Large intestine (tissue), 3 donors: ENCODE measurements around the gene OLFML2B. TPM values are rescaled to one million over a fixed set of nuclear protein-coding genes. Genes with fewer than 3 reads are reported as not detected.
"Not testable (repeated sequence)": the region's sequence is repeated elsewhere in the genome, so short reads cannot be mapped to it uniquely, and the experiment has no call there.

Experiments used
- DNase-seq, 2 donors: peaks; one replicate each; pipeline versions ENCODE4 v3.0.0 to v3.0.0-alpha.2; 2013
- H3K27ac ChIP-seq: one replicate; pipeline ENCODE4 v1.5.1; 2013; ENCODE audit warnings: low read length
- H3K27me3 ChIP-seq: 2 replicates; pipeline ENCODE4 v1.6.1; 2013; ENCODE audit warnings: low read length; ENCODE audit not compliant: control insufficient read depth, insufficient read depth
- H3K36me3 ChIP-seq: 2 replicates; pipeline ENCODE4 v1.6.1; 2013; ENCODE audit warnings: low read length; ENCODE audit not compliant: control insufficient read depth, insufficient read depth
- H3K4me1 ChIP-seq: one replicate; pipeline ENCODE4 v1.6.1; 2013; ENCODE audit warnings: low read length; ENCODE audit not compliant: control insufficient read depth, insufficient read depth
- H3K4me3 ChIP-seq: one replicate; pipeline ENCODE4 v1.5.1; 2013; ENCODE audit warnings: low read length
- H3K9me3 ChIP-seq: one replicate; pipeline ENCODE4 v1.6.1; 2013; ENCODE audit warnings: mild to moderate bottlenecking, low read depth, low read length, moderate library complexity; ENCODE audit not compliant: control insufficient read depth
- WGBS: methylation state at CpG from one replicate; pipeline ENCODE4 v1.1.5; 2013; ENCODE audit warnings: low lambda C conversion rate; ENCODE audit not compliant: insufficient coverage; 5-methylcytosine and 5-hydroxymethylcytosine counted together
- polyA plus RNA-seq: library from polyadenylated mRNA; unstranded; fragments of 120-200 nt; gene quantifications from one replicate; pipeline ENCODE4 v1.2.1, GENCODE V29; 2013

Gene OLFML2B
- polyA plus RNA-seq, 1 donor, result 20.0 TPM

DNA sequence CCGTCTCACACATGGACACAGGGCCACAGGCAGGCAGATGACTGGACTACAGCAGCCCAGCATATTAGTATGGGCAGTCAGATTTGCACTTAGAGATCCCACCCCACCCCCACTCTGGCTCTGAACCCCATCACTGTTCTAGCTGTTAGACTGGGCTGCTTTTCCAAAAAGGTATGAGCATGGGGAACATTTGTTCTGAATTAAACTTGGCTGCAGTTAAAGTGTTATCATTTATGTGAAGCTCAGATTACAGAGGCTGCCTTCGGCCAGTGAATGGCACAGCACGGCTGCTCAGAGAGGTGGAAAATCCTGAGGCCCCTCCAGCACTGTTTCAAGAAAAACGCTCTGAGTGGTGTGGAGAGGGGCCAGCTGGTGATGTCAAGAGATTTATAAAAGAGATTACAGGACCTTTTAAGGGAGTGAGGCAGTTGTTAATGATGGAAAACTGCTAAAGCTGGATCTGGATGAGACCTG lies 38.9 kb upstream of the OLFML2B start:
- no peaks in the 10 kb centered on the region for H3K27me3 ChIP-seq
- no peak for DNase-seq
- H3K4me1 ChIP-seq, result no peaks in the 10 kb centered on the region
- no peaks in the 10 kb centered on the region for H3K9me3 ChIP-seq
- H3K36me3 ChIP-seq, result no peaks in the 10 kb centered on the region
- H3K4me3 ChIP-seq, result no peak overlapping the region
- no CpG with 5 or more reads among the region's 4 CpGs for WGBS
- no peak overlapping the region for H3K27ac ChIP-seq

DNA sequence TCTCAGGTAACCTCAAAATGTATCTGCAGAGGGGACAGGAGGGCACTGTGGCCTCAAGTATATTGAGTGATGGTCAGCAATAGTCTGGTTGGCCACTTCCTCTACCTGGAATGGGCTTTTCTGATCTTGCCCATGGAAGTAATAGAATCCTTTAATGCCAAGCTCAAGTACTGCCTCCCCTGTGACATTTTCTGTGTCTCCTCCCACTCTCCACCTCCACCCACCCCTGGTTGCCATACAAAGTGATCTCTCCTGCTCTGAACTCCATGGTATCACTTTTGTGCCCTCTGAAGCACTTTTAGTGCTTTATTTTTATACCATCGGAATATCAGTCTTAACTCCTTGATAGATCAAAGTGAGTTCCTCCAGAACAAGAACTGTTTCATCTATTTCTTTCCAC lies 36.6 kb upstream of the OLFML2B start:
- H3K27ac ChIP-seq, result no peak overlapping the region
- H3K27me3 ChIP-seq, result no peaks in the 10 kb centered on the region
- H3K9me3 ChIP-seq, result no peaks in the 10 kb centered on the region
- H3K4me1 ChIP-seq, result no peaks in the 10 kb centered on the region
- no CpG with 5 or more reads among the region's 1 CpG for WGBS
- no peaks in the 10 kb centered on the region for H3K36me3 ChIP-seq
- DNase-seq, result no peak
- H3K4me3 ChIP-seq, result no peak overlapping the region

DNA sequence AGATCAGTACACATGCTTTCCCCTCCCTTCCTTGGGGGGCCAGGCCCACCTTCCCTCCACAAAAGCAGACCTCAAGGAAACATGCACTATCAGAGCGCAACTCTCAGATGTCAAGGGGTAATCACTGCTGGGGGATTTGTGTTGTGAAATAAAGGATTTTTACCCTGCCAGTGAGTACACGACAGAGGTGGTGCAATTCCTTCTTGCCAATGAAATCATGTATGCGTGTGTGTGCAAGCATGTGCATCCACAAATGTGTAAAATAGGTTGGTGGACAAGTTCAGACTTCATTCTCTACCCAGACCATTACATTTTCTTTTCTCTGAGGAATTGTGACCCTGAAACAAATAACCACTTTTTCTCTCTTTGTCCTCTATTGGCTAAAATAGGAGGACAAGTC lies 36.1 kb upstream of the OLFML2B start:
- Histone ChIP-seq H3K27me3 (no peaks in the 10 kb centered on the region), H3K36me3 (no peaks in the 10 kb centered on the region), H3K4me1 (no peaks in the 10 kb centered on the region), H3K27ac (no peak overlapping the region), H3K4me3 (no peak overlapping the region), H3K9me3 (no peaks in the 10 kb centered on the region)
- no peak for DNase-seq
- WGBS, result no CpG with 5 or more reads among the region's 3 CpGs

DNA sequence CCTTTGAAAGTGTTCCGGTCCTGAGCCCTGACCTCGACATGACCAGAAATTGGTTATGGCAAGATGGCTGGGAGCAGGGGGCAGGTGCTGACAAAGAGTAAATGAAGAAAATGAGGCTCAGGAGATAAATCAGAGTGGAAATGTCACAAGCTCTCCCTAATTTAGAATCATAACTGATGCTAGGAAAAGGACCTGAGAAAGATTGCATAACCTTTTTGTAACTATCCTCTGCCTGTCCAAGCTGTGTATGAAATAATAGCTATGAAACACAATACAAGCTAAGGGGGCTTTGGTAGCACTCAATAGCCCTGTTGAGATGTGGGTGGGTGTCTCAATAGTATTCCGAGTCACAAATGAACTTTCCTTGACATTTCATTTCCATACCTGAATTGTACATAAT lies 32.9 kb upstream of the OLFML2B start:
- Histone ChIP-seq H3K9me3 (no peaks in the 10 kb centered on the region), H3K36me3 (no peaks in the 10 kb centered on the region), H3K27me3 (no peaks in the 10 kb centered on the region), H3K27ac (no peak overlapping the region), H3K4me1 (no peaks in the 10 kb centered on the region), H3K4me3 (no peak overlapping the region)
- no peak for DNase-seq
- WGBS, result no CpG with 5 or more reads among the region's 3 CpGs

DNA sequence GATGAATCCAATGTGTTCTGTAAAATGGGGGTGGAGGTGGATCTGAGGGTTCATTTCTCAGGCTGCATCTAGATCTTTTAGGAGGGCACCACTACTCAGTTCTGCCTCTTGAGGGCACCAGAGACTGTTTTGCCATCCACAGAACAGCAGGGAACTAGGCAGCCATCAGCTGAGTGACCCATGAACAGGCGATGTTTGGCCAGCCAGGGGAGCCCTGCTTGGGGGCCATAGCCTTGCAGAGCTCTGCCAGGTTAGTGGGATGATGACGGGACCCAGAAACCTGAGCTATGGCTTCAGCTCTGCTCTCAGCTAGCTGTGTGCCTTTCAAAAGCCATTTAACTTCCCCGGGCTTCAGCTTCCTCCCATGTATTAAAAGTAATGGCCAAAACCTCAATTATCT lies 32.4 kb upstream of the OLFML2B start:
- no peaks in the 10 kb centered on the region for H3K27me3 ChIP-seq
- H3K4me1 ChIP-seq, result no peaks in the 10 kb centered on the region
- WGBS, result no CpG with 5 or more reads among the region's 3 CpGs
- H3K36me3 ChIP-seq, result no peaks in the 10 kb centered on the region
- no peak overlapping the region for H3K4me3 ChIP-seq
- DNase-seq, result peak; percentile 45 to 49
- no peak overlapping the region for H3K27ac ChIP-seq
- no peaks in the 10 kb centered on the region for H3K9me3 ChIP-seq

DNA sequence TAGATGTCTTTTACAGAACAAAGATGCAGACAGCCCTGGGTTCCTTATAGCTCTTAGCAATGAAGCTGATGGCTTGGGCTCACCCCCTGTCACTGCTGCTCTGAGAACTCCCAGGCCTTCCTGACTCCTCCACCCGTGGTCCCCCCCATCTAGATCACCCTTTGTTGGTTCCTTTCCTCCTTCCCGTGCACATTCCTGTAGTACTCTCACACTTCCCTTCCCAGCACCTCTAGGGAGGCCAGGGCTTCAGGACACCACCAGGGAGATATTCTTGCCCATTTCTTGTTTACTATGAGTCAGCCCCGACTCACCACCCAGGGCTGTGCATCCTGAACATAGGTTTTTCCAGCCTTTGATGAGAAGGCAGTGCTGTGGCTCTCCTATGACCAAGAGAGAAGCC lies 31.4 kb upstream of the OLFML2B start:
- no peaks in the 10 kb centered on the region for H3K4me1 ChIP-seq
- H3K27ac ChIP-seq, result no peak overlapping the region
- no peaks in the 10 kb centered on the region for H3K9me3 ChIP-seq
- DNase-seq, result no peak
- H3K4me3 ChIP-seq, result no peak overlapping the region
- no peaks in the 10 kb centered on the region for H3K36me3 ChIP-seq
- H3K27me3 ChIP-seq, result no peaks in the 10 kb centered on the region
- WGBS, result no CpG with 5 or more reads among the region's 3 CpGs

DNA sequence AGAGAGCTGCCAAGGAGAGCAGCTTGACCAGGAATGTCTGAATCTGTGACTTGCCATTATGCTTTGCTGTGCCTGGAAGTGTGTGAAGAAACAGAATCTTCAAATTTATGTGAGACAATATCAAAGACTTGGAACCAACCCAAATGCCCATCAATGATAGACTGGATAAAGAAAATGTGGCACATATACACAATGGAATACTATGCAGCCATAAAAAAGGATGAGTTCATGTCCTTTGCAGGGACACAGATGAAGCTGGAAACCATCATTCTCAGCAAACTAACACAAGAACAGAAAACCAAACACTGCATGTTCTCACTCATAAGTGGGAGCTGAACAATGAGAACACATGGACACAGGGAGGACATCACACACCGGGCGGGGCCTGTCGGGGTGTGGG lies 30.3 kb upstream of the OLFML2B start:
- not testable (repeated sequence) for H3K27ac ChIP-seq

DNA sequence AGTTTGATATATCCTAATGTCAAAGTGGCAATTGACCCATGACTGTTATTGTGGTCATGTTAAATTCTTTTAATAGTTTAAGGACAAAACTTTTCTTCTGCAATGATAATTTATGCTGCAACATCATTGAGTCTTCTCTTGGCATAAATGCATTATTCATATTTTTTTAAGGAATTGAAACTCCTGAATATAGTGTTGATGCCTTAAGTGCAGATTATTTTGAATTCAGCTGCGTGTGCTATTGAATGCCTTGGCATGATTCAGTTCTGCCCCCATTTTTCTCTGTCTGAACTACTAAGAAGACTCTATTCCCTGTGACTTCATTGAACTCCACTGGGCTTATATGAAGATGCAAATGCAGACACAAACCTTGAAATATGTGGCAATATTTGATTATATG lies 23.3 kb upstream of the OLFML2B start:
- DNase-seq, result no peak
- H3K36me3 ChIP-seq, result no peaks in the 10 kb centered on the region
- WGBS, result no CpG with 5 or more reads among the region's 1 CpG
- no peaks in the 10 kb centered on the region for H3K4me1 ChIP-seq
- peaks cover 5% of the 10 kb centered on the region for H3K9me3 ChIP-seq
- peaks cover 2% of the 10 kb centered on the region for H3K27me3 ChIP-seq
- H3K4me3 ChIP-seq, result no peak overlapping the region
- no peak overlapping the region for H3K27ac ChIP-seq

More for the DNA sequence above, 30.3 kb upstream of the OLFML2B start:
- not testable (repeated sequence) for DNase-seq, H3K4me1 ChIP-seq, H3K9me3 ChIP-seq, H3K36me3 ChIP-seq, H3K4me3 ChIP-seq, H3K27me3 ChIP-seq
- WGBS, result no CpG with 5 or more reads among the region's 3 CpGs

DNA sequence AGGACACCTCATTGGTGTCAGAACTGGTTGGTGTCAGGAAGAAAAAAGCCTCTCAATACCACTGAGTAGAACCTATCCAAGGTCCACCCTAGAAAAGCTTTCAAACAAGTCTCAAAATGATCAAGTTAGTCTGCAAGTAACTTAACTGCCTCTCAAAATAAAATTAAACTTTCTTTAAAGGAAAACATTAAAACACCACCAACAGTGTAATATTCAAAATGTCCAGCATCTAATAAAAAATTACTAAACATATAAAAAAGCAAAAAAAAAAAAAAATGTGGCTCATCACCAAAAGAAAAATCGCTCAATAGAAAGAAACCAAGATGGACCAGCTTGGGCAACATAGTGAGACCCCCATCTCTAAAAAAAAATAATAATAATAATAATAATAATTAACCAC lies 18.7 kb upstream of the OLFML2B start:
- Histone ChIP-seq H3K4me1 (no peaks in the 10 kb centered on the region), H3K27me3 (no peaks in the 10 kb centered on the region), H3K4me3 (no peak overlapping the region), H3K27ac (no peak overlapping the region), H3K9me3 (peaks cover 5% of the 10 kb centered on the region), H3K36me3 (no peaks in the 10 kb centered on the region)
- DNase-seq, result no peak
- no CpG with 5 or more reads among the region's 1 CpG for WGBS

DNA sequence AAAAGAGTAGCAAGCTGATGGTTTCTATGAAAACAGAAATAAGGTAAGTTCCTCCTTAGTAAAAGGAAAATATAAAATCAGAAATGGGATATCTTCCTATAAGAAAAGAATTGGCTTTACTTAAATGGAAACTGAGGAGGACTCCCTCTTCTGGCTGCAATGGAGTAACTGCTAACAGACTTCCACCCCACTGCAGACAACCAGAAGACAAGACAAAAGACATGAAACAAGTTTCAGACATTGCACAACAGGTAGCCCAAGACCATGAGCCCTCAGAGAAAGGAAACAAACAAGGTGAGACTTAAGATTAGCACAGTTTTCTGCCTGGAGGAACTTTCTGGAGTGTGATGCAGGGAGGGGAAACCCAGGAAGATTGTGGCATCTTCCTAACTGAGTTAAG lies 17.0 kb upstream of the OLFML2B start:
- Histone ChIP-seq H3K27me3 (no peaks in the 10 kb centered on the region), H3K36me3 (no peaks in the 10 kb centered on the region), H3K27ac (no peak overlapping the region), H3K4me1 (no peaks in the 10 kb centered on the region), H3K9me3 (peaks cover 5% of the 10 kb centered on the region), H3K4me3 (no peak overlapping the region)
- DNase-seq, result peak in 1 of 2 donors; percentile 11

DNA sequence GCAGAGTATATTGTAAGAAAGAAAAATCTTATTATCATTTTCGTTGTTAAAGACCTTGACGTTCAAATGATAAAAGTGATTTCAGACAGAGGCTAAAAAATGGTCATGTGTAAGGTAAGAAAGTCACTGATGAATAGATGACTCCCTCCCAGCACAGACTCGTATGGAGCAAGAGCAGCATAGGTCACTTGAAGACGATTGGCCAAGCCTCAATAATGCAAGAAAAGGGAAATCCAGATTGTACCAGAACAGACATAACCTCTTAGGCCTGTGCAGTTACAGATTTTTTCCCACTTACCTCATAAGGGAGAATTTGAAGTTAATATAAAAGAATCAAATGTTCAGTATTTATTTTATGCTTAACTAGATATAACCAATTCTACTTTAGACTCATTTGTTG lies 16.3 kb upstream of the OLFML2B start:
- Histone ChIP-seq H3K27ac (no peak overlapping the region), H3K4me1 (no peaks in the 10 kb centered on the region)
- no CpG with 5 or more reads among the region's 4 CpGs for WGBS

More for the DNA sequence above, 16.3 kb upstream of the OLFML2B start:
- Histone ChIP-seq H3K27me3 (peaks cover under 1% of the 10 kb centered on the region), H3K9me3 (peaks cover 5% of the 10 kb centered on the region), H3K4me3 (no peak overlapping the region), H3K36me3 (no peaks in the 10 kb centered on the region)
- DNase-seq, result no peak
